IPS DF 4.7 (cell line): ENCODE measurements around the gene SERPINB13.
A peak's percentile ranks its signal among the peaks of the same experiment; 100 is the strongest.

Source experiments
- DNase-seq: peaks from one replicate; pipeline ENCODE4 v3.0.0-alpha.2; 2013; ENCODE audit warnings: low spot score; ENCODE audit errors: extremely low read depth

The SERPINB13 gene

GRCh38 chr18:63586966-63587365 is at the start of gene SERPINB13:
TSS of gene SERPINB13 (plus strand) at chr18:63587343. CDS start at chr18:63588668, 1,325 bp downstream.
- no peak for DNase-seq

GRCh38 chr18:63539904-63540510 is 47.1 kb upstream of the SERPINB13 start:
- no peak for DNase-seq

- no peak for DNase-seq
These were observed 45.1 kb upstream of the SERPINB13 start, which contains the start of gene SERPINB12 for GRCh38 chr18:63542069-63542468. TSS of gene SERPINB12 (plus strand) at chr18:63542369. CDS start at chr18:63556160, 13,791 bp downstream.

- no peak for DNase-seq
These were observed 43.1 kb upstream of the SERPINB13 start for GRCh38 chr18:63544017-63544416.

GRCh38 chr18:63545000-63545399 is 42.1 kb upstream of the SERPINB13 start:
- no peak for DNase-seq

GRCh38 chr18:63550068-63550467 is 37.1 kb upstream of the SERPINB13 start:
- no peak for DNase-seq

- DNase-seq: no peak
These were observed 35.4 kb upstream of the SERPINB13 start for GRCh38 chr18:63551769-63552168.

- DNase-seq: no peak
These were observed 34.6 kb upstream of the SERPINB13 start for GRCh38 chr18:63552581-63552980.

GRCh38 chr18:63553081-63553480 is 34.1 kb upstream of the SERPINB13 start:
- no peak for DNase-seq

GRCh38 chr18:63559567-63560491 is 27.3 kb upstream of the SERPINB13 start:
- no peak for DNase-seq

GRCh38 chr18:63562284-63562683 is 24.9 kb upstream of the SERPINB13 start:
- no peak for DNase-seq

GRCh38 chr18:63564021-63564420 is 23.1 kb upstream of the SERPINB13 start:
- DNase-seq: no peak

GRCh38 chr18:63564561-63564960 is 22.6 kb upstream of the SERPINB13 start:
- no peak for DNase-seq

- DNase-seq: no peak
These were observed 19.9 kb upstream of the SERPINB13 start for GRCh38 chr18:63567276-63567675.

GRCh38 chr18:63567825-63568224 is 19.3 kb upstream of the SERPINB13 start:
- no peak for DNase-seq

- no peak for DNase-seq
These were observed 16.4 kb upstream of the SERPINB13 start for GRCh38 chr18:63570721-63571120.

GRCh38 chr18:63575681-63576080 is 11.5 kb upstream of the SERPINB13 start:
- DNase-seq: no peak

- peak; percentile 25 for DNase-seq
These were observed 8.7 kb upstream of the SERPINB13 start for GRCh38 chr18:63578357-63578958.

GRCh38 chr18:63579616-63580015 is 7.5 kb upstream of the SERPINB13 start:
- no peak for DNase-seq

- DNase-seq: no peak
These were observed 1.2 kb upstream of the SERPINB13 start for GRCh38 chr18:63585988-63586387.

GRCh38 chr18:63586431-63586830 is 712 bp upstream of the SERPINB13 start:
- no peak for DNase-seq

GRCh38 chr18:63588909-63589308 is 1.8 kb downstream of the SERPINB13 start:
- no peak for DNase-seq
